ENCODE data around the gene TRIM50. TPM values are rescaled to one million over a fixed set of nuclear protein-coding genes. Genes with fewer than 3 reads are reported as not detected.
"Not testable (repeated sequence)": the region's sequence is repeated elsewhere in the genome, so short reads cannot be mapped to it uniquely, and the experiment has no call there.

TRIM50 gene
- total and polyA plus RNA-seq, 4 donors: 0.14 to 1.4 (median 0.15) TPM

DNA sequence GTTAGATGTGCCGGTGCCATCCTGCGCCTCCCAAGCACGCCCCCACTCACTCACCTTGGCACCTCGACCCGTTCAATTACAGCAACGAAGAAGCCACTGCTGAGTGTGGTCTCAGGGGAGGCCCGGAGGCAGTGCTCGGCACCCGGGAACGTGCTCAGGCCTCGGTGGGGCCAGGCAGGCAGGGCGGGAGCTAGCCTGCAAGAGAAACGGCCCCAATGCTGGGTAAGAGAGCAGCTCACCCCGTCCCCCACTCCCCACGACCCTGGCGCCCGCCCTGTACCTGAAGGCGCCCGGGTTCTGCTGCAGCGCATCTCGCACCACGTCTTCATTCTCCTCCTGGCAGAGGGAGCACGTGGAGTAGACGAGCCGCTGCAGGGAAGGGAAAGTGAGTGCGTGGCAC lies 24.3 kb downstream of the TRIM50 start:
- TF ChIP-seq FOXA2 (IDR thresholded peaks at IDR 0.05) (no peak), EGR1 (IDR thresholded peaks at IDR 0.05; ENCODE audit: low read depth in 2 of 2) (no peak), FOXA1 (IDR thresholded peaks at IDR 0.05) (no peak), MAX (IDR thresholded peaks at IDR 0.05) (no peak), JUND (IDR thresholded peaks at IDR 0.05) (no peak), RXRA (IDR thresholded peaks at IDR 0.05) (no peak), GABPA (IDR thresholded peaks at IDR 0.05 in 1 of 2, conservative IDR thresholded peaks at IDR 0.05 in 1 of 2) (no peak), TAF1 (conservative IDR thresholded peaks at IDR 0.05) (no peak), YY1 (IDR thresholded peaks at IDR 0.05) (no peak)
- TF ChIP-seq, protein P1, sequence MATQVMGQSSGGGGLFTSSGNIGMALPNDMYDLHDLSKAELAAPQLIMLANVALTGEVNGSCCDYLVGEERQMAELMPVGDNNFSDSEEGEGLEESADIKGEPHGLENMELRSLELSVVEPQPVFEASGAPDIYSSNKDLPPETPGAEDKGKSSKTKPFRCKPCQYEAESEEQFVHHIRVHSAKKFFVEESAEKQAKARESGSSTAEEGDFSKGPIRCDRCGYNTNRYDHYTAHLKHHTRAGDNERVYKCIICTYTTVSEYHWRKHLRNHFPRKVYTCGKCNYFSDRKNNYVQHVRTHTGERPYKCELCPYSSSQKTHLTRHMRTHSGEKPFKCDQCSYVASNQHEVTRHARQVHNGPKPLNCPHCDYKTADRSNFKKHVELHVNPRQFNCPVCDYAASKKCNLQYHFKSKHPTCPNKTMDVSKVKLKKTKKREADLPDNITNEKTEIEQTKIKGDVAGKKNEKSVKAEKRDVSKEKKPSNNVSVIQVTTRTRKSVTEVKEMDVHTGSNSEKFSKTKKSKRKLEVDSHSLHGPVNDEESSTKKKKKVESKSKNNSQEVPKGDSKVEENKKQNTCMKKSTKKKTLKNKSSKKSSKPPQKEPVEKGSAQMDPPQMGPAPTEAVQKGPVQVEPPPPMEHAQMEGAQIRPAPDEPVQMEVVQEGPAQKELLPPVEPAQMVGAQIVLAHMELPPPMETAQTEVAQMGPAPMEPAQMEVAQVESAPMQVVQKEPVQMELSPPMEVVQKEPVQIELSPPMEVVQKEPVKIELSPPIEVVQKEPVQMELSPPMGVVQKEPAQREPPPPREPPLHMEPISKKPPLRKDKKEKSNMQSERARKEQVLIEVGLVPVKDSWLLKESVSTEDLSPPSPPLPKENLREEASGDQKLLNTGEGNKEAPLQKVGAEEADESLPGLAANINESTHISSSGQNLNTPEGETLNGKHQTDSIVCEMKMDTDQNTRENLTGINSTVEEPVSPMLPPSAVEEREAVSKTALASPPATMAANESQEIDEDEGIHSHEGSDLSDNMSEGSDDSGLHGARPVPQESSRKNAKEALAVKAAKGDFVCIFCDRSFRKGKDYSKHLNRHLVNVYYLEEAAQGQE (IDR thresholded peaks at IDR 0.05): no peak
- TF ChIP-seq, protein P2, sequence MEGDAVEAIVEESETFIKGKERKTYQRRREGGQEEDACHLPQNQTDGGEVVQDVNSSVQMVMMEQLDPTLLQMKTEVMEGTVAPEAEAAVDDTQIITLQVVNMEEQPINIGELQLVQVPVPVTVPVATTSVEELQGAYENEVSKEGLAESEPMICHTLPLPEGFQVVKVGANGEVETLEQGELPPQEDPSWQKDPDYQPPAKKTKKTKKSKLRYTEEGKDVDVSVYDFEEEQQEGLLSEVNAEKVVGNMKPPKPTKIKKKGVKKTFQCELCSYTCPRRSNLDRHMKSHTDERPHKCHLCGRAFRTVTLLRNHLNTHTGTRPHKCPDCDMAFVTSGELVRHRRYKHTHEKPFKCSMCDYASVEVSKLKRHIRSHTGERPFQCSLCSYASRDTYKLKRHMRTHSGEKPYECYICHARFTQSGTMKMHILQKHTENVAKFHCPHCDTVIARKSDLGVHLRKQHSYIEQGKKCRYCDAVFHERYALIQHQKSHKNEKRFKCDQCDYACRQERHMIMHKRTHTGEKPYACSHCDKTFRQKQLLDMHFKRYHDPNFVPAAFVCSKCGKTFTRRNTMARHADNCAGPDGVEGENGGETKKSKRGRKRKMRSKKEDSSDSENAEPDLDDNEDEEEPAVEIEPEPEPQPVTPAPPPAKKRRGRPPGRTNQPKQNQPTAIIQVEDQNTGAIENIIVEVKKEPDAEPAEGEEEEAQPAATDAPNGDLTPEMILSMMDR (IDR thresholded peaks at IDR 0.05; ENCODE audit: low read depth, low read length, missing input control): no peak
- H3K27me3 ChIP-seq (ENCODE audit: control insufficient read depth in 4 of 4, insufficient read depth in 4 of 4, low read length in 3 of 4): no peaks in the 10 kb centered on the region
- peaks cover 0 to 7% (median 6%) of the 10 kb centered on the region in 4 donors for H3K4me1 ChIP-seq (ENCODE audit: control insufficient read depth in 4 of 4, insufficient read depth in 4 of 4, low read length in 3 of 4)
- no peak overlapping the region for H3K9ac ChIP-seq (ENCODE audit: low read depth in 1 of 2, low read length in 2 of 2)
- H3K27ac ChIP-seq (ENCODE audit: low read depth in 1 of 2, low read length in 2 of 2): no peak overlapping the region
- H3K9me3 ChIP-seq (ENCODE audit: control insufficient read depth in 4 of 4, low read length in 3 of 4): no peaks in the 10 kb centered on the region
- no peak for DNase-seq (ENCODE audit: low spot score)
- peaks cover 3 to 26% (median 11%) of the 10 kb centered on the region in 4 donors for H3K36me3 ChIP-seq (ENCODE audit: control insufficient read depth in 4 of 4, insufficient read depth in 3 of 4, low read depth in 1 of 4, low read length in 3 of 4)
- H3K4me3 ChIP-seq (ENCODE audit: low read depth in 1 of 3, low read length in 3 of 3): no peak overlapping the region
- 96% methylated on average over 26 of the region's 26 CpGs for WGBS

- not testable (repeated sequence) for H3K27ac ChIP-seq (ENCODE audit: low read depth in 1 of 2, low read length in 2 of 2); H3K9me3 ChIP-seq (ENCODE audit: control insufficient read depth in 4 of 4, low read length in 3 of 4); H3K4me1 ChIP-seq (ENCODE audit: control insufficient read depth in 4 of 4, insufficient read depth in 4 of 4, low read length in 3 of 4); H3K27me3 ChIP-seq (ENCODE audit: control insufficient read depth in 4 of 4, insufficient read depth in 4 of 4, low read length in 3 of 4); H3K9ac ChIP-seq (ENCODE audit: low read depth in 1 of 2, low read length in 2 of 2); H3K4me3 ChIP-seq (ENCODE audit: low read depth in 1 of 3, low read length in 3 of 3); DNase-seq (ENCODE audit: low spot score)
- WGBS: 94% methylated on average over 10 of the region's 10 CpGs
- H3K36me3 ChIP-seq (ENCODE audit: control insufficient read depth in 4 of 4, insufficient read depth in 3 of 4, low read depth in 1 of 4, low read length in 3 of 4): peaks cover 3 to 26% (median 11%) of the 10 kb centered on the region in 4 donors
Observed at GRCh38 chr7:73302846-73303245, 25.0 kb downstream of the TRIM50 start.

GRCh38 chr7:73301108-73301507 lies 26.8 kb downstream of the TRIM50 start:
- DNase-seq (ENCODE audit: low spot score); H3K27ac ChIP-seq (ENCODE audit: low read depth in 1 of 2, low read length in 2 of 2); H3K27me3 ChIP-seq (ENCODE audit: control insufficient read depth in 4 of 4, insufficient read depth in 4 of 4, low read length in 3 of 4); H3K4me1 ChIP-seq (ENCODE audit: control insufficient read depth in 4 of 4, insufficient read depth in 4 of 4, low read length in 3 of 4); H3K9ac ChIP-seq (ENCODE audit: low read depth in 1 of 2, low read length in 2 of 2); H3K9me3 ChIP-seq (ENCODE audit: control insufficient read depth in 4 of 4, low read length in 3 of 4); H3K4me3 ChIP-seq (ENCODE audit: low read depth in 1 of 3, low read length in 3 of 3): not testable (repeated sequence)
- H3K36me3 ChIP-seq (ENCODE audit: control insufficient read depth in 4 of 4, insufficient read depth in 3 of 4, low read depth in 1 of 4, low read length in 3 of 4): peaks cover 3 to 20% (median 11%) of the 10 kb centered on the region in 4 donors
- 91% methylated on average over 10 of the region's 14 CpGs for WGBS

- H3K4me3 ChIP-seq (ENCODE audit: low read depth in 1 of 3, low read length in 3 of 3); H3K27me3 ChIP-seq (ENCODE audit: control insufficient read depth in 4 of 4, insufficient read depth in 4 of 4, low read length in 3 of 4); DNase-seq (ENCODE audit: low spot score); H3K4me1 ChIP-seq (ENCODE audit: control insufficient read depth in 4 of 4, insufficient read depth in 4 of 4, low read length in 3 of 4); H3K27ac ChIP-seq (ENCODE audit: low read depth in 1 of 2, low read length in 2 of 2); H3K9me3 ChIP-seq (ENCODE audit: control insufficient read depth in 4 of 4, low read length in 3 of 4); H3K9ac ChIP-seq (ENCODE audit: low read depth in 1 of 2, low read length in 2 of 2): not testable (repeated sequence)
- WGBS: 61% methylated on average over 8 of the region's 12 CpGs
- H3K36me3 ChIP-seq (ENCODE audit: control insufficient read depth in 4 of 4, insufficient read depth in 3 of 4, low read depth in 1 of 4, low read length in 3 of 4): peaks cover 0 to 15% (median 10%) of the 10 kb centered on the region in 4 donors
Observed at GRCh38 chr7:73299812-73300211, 28.1 kb downstream of the TRIM50 start.

DNA sequence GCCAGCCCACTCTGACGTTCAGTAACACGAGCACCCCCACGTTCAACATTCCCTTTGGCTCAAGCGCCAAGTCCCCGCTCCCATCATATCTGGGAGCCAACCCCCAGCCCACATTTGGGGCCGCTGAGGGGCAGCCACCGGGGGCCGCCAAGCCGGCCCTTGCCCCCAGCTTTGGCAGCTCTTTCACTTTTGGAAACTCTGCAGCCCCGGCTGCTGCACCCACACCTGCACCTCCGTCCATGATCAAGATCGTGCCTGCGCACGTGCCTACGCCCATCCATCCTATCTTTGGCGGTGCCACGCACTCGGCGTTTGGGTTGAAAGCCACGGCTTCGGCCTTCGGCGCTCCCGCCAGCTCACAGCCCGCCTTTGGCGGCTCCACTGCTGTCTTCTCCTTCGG lies 30.2 kb downstream of the TRIM50 start:
- H3K36me3 ChIP-seq (ENCODE audit: control insufficient read depth in 4 of 4, insufficient read depth in 3 of 4, low read depth in 1 of 4, low read length in 3 of 4); H3K9ac ChIP-seq (ENCODE audit: low read depth in 1 of 2, low read length in 2 of 2); DNase-seq (ENCODE audit: low spot score); H3K4me3 ChIP-seq (ENCODE audit: low read depth in 1 of 3, low read length in 3 of 3); H3K27ac ChIP-seq (ENCODE audit: low read depth in 1 of 2, low read length in 2 of 2); H3K9me3 ChIP-seq (ENCODE audit: control insufficient read depth in 4 of 4, low read length in 3 of 4); H3K4me1 ChIP-seq (ENCODE audit: control insufficient read depth in 4 of 4, insufficient read depth in 4 of 4, low read length in 3 of 4); H3K27me3 ChIP-seq (ENCODE audit: control insufficient read depth in 4 of 4, insufficient read depth in 4 of 4, low read length in 3 of 4): not testable (repeated sequence)
- WGBS: 95% methylated on average over 25 of the region's 27 CpGs

Measured in liver (tissue), 9 donors.